ENCODE measurements around the gene ETFDH.
"Not testable (repeated sequence)": the region's sequence is repeated elsewhere in the genome, so short reads cannot be mapped to it uniquely, and the experiment has no call there.

ETFDH gene

DNA sequence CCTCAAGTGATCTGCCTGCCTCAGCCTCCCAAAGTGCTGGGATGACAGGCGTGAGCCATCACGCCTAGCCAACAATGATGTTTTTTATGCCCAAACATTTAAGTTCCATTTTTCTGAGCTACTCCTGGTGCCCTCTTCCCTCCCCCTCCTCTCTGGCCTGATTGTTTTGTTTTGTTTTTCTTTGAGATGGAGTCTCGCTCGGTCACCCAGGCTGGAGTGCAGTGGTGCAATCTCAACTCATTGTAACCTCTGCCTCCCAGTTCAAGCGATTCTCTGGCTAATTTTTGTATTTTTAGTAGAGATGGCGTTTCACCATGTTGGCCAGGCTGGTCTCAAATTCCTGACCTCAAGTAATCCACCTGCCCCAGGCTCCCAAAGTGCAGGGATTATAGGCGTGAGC lies 83.7 kb downstream of the ETFDH start:
- not testable (repeated sequence) for DNase-seq (ENCODE audit: low spot score)

- DNase-seq (ENCODE audit: low spot score): no peak
These were observed 84.5 kb downstream of the ETFDH start for GRCh38 chr4:158756588-158756987.

DNA sequence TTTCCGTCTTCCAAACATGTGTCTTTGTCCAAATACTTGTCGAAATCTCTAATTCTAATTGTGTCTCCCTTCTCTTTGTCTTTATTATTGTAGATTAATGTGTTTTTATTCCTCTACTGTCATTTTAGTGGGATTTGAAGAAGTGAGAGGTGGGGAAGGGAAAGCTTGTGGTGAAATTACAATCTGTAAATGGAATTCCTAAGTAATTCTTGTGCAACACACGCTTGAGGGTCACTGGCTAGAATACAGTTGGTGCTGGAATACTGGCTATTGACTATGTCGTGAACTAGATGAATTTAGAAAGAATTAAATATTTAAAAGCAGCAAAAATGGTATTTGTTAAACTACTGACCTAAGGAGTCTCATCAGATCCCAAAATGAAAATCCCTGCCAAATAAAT lies 86.0 kb downstream of the ETFDH start:
- no peak for DNase-seq (ENCODE audit: low spot score)

DNA sequence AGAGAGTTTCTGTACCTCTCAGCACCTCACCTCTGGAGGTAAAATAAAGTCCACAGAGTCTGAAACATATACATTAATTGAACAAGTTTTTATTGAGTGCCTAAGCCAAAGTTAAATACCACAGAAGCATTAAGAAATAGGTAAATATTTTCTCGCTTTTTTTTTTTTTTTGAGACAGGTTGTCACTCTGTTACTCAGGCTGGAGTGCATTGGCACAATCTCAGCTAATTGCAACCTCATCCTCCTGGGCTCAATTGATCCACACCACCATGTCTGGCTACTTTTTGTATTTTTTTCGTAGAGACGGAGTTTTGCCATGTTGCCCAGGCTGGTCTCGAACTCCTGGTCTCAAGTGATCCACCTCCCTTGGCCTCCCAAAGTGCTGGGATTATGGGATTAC lies 86.6 kb downstream of the ETFDH start:
- no peak for DNase-seq (ENCODE audit: low spot score)
